HG03469 (cell line): ENCODE data around the gene PAFAH1B1.

Experiments used
- ATAC-seq: cut with Tn5 transposase; IDR thresholded peaks from one replicate; pipeline ENCODE4 v1.9.1; 2021; ENCODE audit warnings: mild to moderate bottlenecking, moderate library complexity, moderate number of reproducible peaks; ENCODE audit not compliant: unreplicated experiment

Gene PAFAH1B1

GRCh38 chr17:2712300-2713043 is 119.0 kb downstream of the PAFAH1B1 start:
- ATAC-seq: no peak

- ATAC-seq: no peak
These were observed 120.4 kb downstream of the PAFAH1B1 start for GRCh38 chr17:2713881-2714280.

- ATAC-seq: no peak
These were observed 123.2 kb downstream of the PAFAH1B1 start for GRCh38 chr17:2716649-2717048.

GRCh38 chr17:2718150-2718938 is 124.9 kb downstream of the PAFAH1B1 start:
- ATAC-seq: no peak

- no peak for ATAC-seq
These were observed 126.4 kb downstream of the PAFAH1B1 start for GRCh38 chr17:2719861-2720260.

GRCh38 chr17:2721603-2722002 is 128.1 kb downstream of the PAFAH1B1 start:
- no peak for ATAC-seq

GRCh38 chr17:2722611-2723010 is 129.2 kb downstream of the PAFAH1B1 start:
- ATAC-seq: no peak

- ATAC-seq: no peak
These were observed 130.1 kb downstream of the PAFAH1B1 start for GRCh38 chr17:2723505-2723996.

- ATAC-seq: no peak
These were observed 130.7 kb downstream of the PAFAH1B1 start for GRCh38 chr17:2723997-2724783.

GRCh38 chr17:2724784-2725164 is 131.3 kb downstream of the PAFAH1B1 start:
- no peak for ATAC-seq

- no peak for ATAC-seq
These were observed 137.4 kb downstream of the PAFAH1B1 start for GRCh38 chr17:2730764-2731353.

GRCh38 chr17:2731807-2732206 is 138.4 kb downstream of the PAFAH1B1 start:
- ATAC-seq: no peak

GRCh38 chr17:2734939-2735338 is 141.5 kb downstream of the PAFAH1B1 start:
- no peak for ATAC-seq
